Smooth muscle cell (in vitro differentiated cells): ENCODE data around the gene GNG13. TPM values are rescaled to one million over a fixed set of nuclear protein-coding genes. Genes with fewer than 3 reads are reported as not detected.
A peak's percentile ranks its signal among the peaks of the same experiment; 100 is the strongest.

Source experiments
- DNase-seq: peaks from one replicate; lab custom pipeline; 2025; ENCODE audit not compliant: unreplicated experiment; lab: John Stamatoyannopoulos, UW
- H2AFZ ChIP-seq: fragments of 200-600 bp; sonication (generic); 2 replicates; pipeline ENCODE4 v1.6.0; 2016; ENCODE audit warnings: antibody characterized with exemption, low read depth, mild to moderate bottlenecking
- H3F3A ChIP-seq: fragments of 200-600 bp; sonication (generic); 2 replicates; pipeline ENCODE4 v1.6.0; 2017; ENCODE audit warnings: antibody characterized with exemption, low read depth
- H3K27ac ChIP-seq: fragments of 200-600 bp; sonication (generic); 2 replicates; pipeline ENCODE4 v1.5.1; 2016; ENCODE audit warnings: low read depth, mild to moderate bottlenecking
- H3K27me3 ChIP-seq: fragments of 200-600 bp; sonication (generic); 2 replicates; pipeline ENCODE4 v1.6.1; 2016; ENCODE audit warnings: low read depth, mild to moderate bottlenecking
- H3K36me3 ChIP-seq: fragments of 200-600 bp; sonication (generic); 2 replicates; pipeline ENCODE4 v1.5.1; 2016; ENCODE audit warnings: low read depth
- H3K4me1 ChIP-seq: fragments of 200-600 bp; sonication (generic); 2 replicates; pipeline ENCODE4 v1.5.1; 2016; ENCODE audit warnings: low read depth
- H3K4me2 ChIP-seq: fragments of 200-600 bp; sonication (generic); 2 replicates; pipeline ENCODE4 v1.6.0; 2016; ENCODE audit warnings: mild to moderate bottlenecking
- H3K4me3 ChIP-seq: fragments of 200-600 bp; sonication (generic); 2 replicates; pipeline ENCODE4 v1.5.1; 2016; ENCODE audit warnings: mild to moderate bottlenecking
- H3K79me2 ChIP-seq: fragments of 200-600 bp; sonication (generic); 2 replicates; pipeline ENCODE4 v1.6.0; 2016; ENCODE audit warnings: low read depth, mild to moderate bottlenecking
- H3K9ac ChIP-seq: fragments of 200-600 bp; sonication (generic); 2 replicates; pipeline ENCODE4 v1.6.0; 2016; ENCODE audit warnings: low read depth
- H3K9me3 ChIP-seq: fragments of 200-600 bp; sonication (generic); replicated peaks from 2 replicates; pipeline ENCODE4 v1.5.1; 2016; ENCODE audit warnings: low read depth
- H4K20me1 ChIP-seq: fragments of 200-600 bp; sonication (generic); 2 replicates; pipeline ENCODE4 v1.6.0; 2016; ENCODE audit warnings: low read depth
- CTCF ChIP-seq: fragments of 200-600 bp; sonication (generic); IDR thresholded peaks from 2 replicates; pipeline ENCODE4 v1.5.1; 2017; ENCODE audit warnings: borderline replicate concordance, mild to moderate bottlenecking, antibody characterized with exemption; ENCODE audit not compliant: insufficient read depth, poor library complexity, severe bottlenecking
- WGBS: methylation state at CpG from one replicate; pipeline ENCODE4 v1.1.7; 2016; ENCODE audit warnings: low lambda C conversion rate; 5-methylcytosine and 5-hydroxymethylcytosine counted together
- polyA plus RNA-seq: library from polyadenylated mRNA; unstranded; fragments of >200 nt; fragmentation: Nextera tagmentation; extraction: Ambion mirVana; gene quantifications from 2 replicates; pipeline ENCODE4 v1.2.1, GENCODE V29; 2016
- total RNA-seq: library from RNA; depleted of rRNA; stranded (reverse); fragments of >200 nt; gene quantifications from 2 replicates; pipeline ENCODE4 v1.2.3, GENCODE V29; 2014

Gene GNG13
- total and polyA plus RNA-seq, 2 experiments from 2014 or later, result not detected

DNA sequence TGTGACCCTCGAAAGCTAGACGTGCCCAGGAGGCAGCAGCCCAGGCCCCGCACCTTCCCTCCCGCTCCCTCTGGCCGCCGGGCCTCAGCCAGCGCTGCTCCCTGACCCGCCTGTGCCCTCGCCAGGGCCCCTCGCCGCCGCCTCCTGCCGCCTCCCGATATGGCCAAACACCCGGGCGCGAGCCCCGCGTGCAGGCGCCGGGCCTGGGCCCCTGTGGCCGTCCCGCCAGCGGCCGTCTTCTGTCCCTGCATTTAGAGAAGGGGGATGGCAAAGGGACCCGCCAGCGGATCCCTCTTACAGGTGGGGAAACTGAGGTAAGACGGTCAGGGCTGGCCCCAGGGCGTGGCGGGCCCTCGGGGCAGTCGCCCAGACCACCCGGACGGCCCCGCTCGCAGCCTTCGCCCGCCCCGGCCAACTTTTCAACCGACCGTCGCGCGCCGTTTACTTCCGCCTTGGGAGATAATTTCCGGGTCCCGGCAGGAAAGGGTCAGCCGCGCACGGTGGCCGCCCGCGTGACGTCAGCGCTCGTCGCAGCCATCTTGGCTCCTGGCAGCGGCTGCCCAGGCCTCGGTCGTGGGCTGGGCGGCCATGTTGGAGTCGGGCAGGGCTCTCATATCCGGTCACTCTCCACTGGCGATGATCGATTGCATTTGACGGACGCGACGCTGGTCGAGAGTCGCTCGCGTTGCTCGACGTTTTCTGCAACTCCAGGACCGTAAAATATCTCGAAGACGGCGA lies 7.0 kb upstream of the GNG13 start:
- H3K9me3 ChIP-seq, result no peaks in the 10 kb centered on the region

DNA sequence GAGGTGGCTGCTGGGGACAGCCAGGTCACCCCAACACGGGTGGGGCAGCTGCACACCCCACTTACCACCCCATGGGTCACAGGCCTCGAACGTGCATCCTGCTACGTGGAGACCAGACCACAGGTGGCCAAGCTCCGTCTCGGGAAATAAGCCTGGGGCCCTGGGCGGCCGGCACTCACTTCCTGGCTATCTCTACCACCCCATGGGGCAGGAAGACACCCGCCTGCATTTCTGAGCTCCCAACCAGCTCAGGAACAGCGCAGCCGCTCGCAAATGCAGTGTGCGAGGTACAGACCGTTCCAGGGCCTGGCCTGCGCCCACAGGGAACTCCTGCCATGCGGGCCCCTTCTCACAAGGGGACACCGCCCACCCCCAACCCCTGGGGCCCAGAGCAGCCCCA lies 4.9 kb upstream of the GNG13 start:
- H3K4me1 ChIP-seq, result peaks cover 9% of the 10 kb centered on the region
- peaks cover 24% of the 10 kb centered on the region for H3K27me3 ChIP-seq
- no peak for TF ChIP-seq CTCF
- H3K27ac ChIP-seq, result no peak overlapping the region
- no peaks in the 10 kb centered on the region for H3F3A ChIP-seq
- no peak for DNase-seq
- H2AFZ ChIP-seq, result no peak overlapping the region
- H4K20me1 ChIP-seq, result no peaks in the 10 kb centered on the region
- no peaks in the 10 kb centered on the region for H3K79me2 ChIP-seq
- no peaks in the 10 kb centered on the region for H3K9me3 ChIP-seq
- no peaks in the 10 kb centered on the region for H3K36me3 ChIP-seq
- no peak overlapping the region for H3K4me3 ChIP-seq
- no peak overlapping the region for H3K9ac ChIP-seq
- WGBS, result 93% methylated on average over 17 of the region's 17 CpGs
- H3K4me2 ChIP-seq, result no peak overlapping the region

More for the DNA sequence above, 7.0 kb upstream of the GNG13 start:
- Histone ChIP-seq H3F3A (no peaks in the 10 kb centered on the region), H3K9ac (peak overlapping the region; percentile 93), H3K4me1 (peaks cover 8% of the 10 kb centered on the region), H2AFZ (peak overlapping the region; percentile 99), H3K4me3 (peak overlapping the region; percentile 78), H3K79me2 (no peaks in the 10 kb centered on the region), H3K4me2 (peak overlapping the region; percentile 100), H3K36me3 (no peaks in the 10 kb centered on the region), H3K27me3 (peaks cover 4% of the 10 kb centered on the region), H4K20me1 (no peaks in the 10 kb centered on the region), H3K27ac (peak overlapping the region; percentile 89)
- peak; percentile 71 for DNase-seq
- no peak for TF ChIP-seq CTCF
- WGBS, result under 1% methylated on average over 71 of the region's 80 CpGs

DNA sequence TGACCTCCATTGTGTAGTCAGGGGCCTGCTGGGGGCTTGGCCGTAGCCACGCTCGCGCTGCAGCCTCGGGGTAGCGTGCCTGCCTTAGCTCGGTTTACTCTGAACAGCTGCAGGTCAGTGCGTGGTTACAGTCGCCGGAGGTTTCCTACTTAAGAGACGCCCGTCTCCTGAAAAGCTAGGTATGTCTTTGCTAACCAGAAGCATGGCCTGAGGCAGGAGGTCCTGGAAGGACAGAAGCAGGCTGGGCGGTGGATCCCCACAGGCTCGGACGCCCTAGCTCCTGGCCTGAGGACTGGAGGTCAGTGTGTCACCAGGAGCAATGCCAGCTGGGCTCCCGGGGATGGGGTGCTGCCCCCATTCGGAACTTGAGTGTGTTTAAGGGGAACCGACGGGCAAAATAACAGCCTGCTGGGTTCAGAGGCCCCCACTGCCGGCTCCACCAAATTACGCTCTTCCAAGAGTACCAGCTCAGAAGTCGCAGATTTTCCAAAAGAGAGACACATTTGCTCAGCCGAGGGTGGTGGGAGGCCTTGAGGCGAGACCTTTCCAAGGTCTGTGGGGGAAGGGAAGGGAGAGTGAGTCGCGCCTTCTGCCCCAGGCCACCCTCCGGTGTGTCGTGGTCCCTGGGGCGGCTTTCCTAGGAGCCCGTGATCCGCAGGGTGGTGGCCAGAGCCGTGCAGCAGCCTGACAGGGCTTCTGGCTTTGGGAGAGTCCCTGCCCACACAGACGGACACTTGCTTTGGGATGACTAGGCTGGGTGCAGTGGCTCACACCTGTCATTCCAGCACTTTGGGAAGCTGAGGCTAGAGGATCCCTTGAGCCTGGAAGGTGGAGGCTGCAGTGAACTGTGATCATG lies 3.9 kb upstream of the GNG13 start:
- no peak overlapping the region for H3K9ac ChIP-seq
- peaks cover 16% of the 10 kb centered on the region for H3K4me1 ChIP-seq
- no peak overlapping the region for H3K4me3 ChIP-seq
- H3K27ac ChIP-seq, result no peak overlapping the region
- H3F3A ChIP-seq, result no peaks in the 10 kb centered on the region
- H4K20me1 ChIP-seq, result no peaks in the 10 kb centered on the region
- TF ChIP-seq CTCF, result no peak
- no peaks in the 10 kb centered on the region for H3K36me3 ChIP-seq
- DNase-seq, result no peak
- no peak overlapping the region for H3K4me2 ChIP-seq
- WGBS, result 70% methylated on average over 33 of the region's 33 CpGs
- no peaks in the 10 kb centered on the region for H3K9me3 ChIP-seq
- H3K79me2 ChIP-seq, result no peaks in the 10 kb centered on the region
- peaks cover 35% of the 10 kb centered on the region for H3K27me3 ChIP-seq
- H2AFZ ChIP-seq, result no peak overlapping the region
